CD4-positive, CD25-positive, alpha-beta regulatory T cell (primary cell): Measurements from ENCODE around the gene ENTHD1. TPM values are rescaled to one million over a fixed set of nuclear protein-coding genes. Genes with fewer than 3 reads are reported as not detected.
"Not testable (repeated sequence)": the region's sequence is repeated elsewhere in the genome, so short reads cannot be mapped to it uniquely, and the experiment has no call there.

Source experiments
- ATAC-seq, 2 donors: fragments of 150-1000 bp; cut with Tn5 transposase; one replicate each; pipeline ENCODE4 v1.10.0; 2021; ENCODE audit warnings: low read depth in 2 of 2, moderate number of reproducible peaks in 2 of 2, moderate library complexity in 1 of 2
- DNase-seq, 3 donors: peaks; one replicate each; pipeline versions ENCODE4 v3.0.0 to v3.0.0-alpha.2; 2012 to 2022; ENCODE audit warnings: mixed read lengths in 1 of 3
- H3K27ac ChIP-seq: one replicate; pipeline ENCODE4 v1.7.0; 2013; ENCODE audit warnings: mild to moderate bottlenecking, low read length; ENCODE audit not compliant: insufficient read depth, poor library complexity, severe bottlenecking
- H3K27me3 ChIP-seq: one replicate; pipeline ENCODE4 v1.7.0; 2013; ENCODE audit warnings: low read length; ENCODE audit not compliant: control insufficient read depth, insufficient read depth
- H3K36me3 ChIP-seq: one replicate; pipeline ENCODE4 v1.7.0; 2013; ENCODE audit warnings: mild to moderate bottlenecking, low read length, moderate library complexity; ENCODE audit not compliant: control insufficient read depth, insufficient read depth
- H3K4me1 ChIP-seq: 2 replicates; pipeline ENCODE4 v1.7.0; 2013; ENCODE audit warnings: mild to moderate bottlenecking, low read length; ENCODE audit not compliant: insufficient read depth, control insufficient read depth, poor library complexity, severe bottlenecking
- H3K4me3 ChIP-seq: one replicate; pipeline ENCODE4 v1.7.0; 2013; ENCODE audit warnings: low read depth, mild to moderate bottlenecking, low read length, moderate library complexity
- H3K9me3 ChIP-seq, 2 experiments: 1 replicate in 1 of 2; 2 replicates in 1 of 2; pipeline ENCODE4 v1.7.0; 2013; ENCODE audit warnings: low read length in 2 of 2, mild to moderate bottlenecking in 1 of 2, moderate library complexity in 1 of 2; ENCODE audit not compliant: control insufficient read depth in 2 of 2
- H3K27ac Mint-ChIP-seq, 3 donors: one replicate each; pipeline ENCODE4 v1.8.0; 2020 to 2022; ENCODE audit warnings: mild to moderate bottlenecking in 3 of 3, mixed read lengths in 3 of 3, moderate library complexity in 2 of 3
- H3K27me3 Mint-ChIP-seq: one replicate; pipeline ENCODE4 v1.8.0; 2022; ENCODE audit warnings: mild to moderate bottlenecking, mixed read lengths
- H3K36me3 Mint-ChIP-seq: one replicate; pipeline ENCODE4 v1.8.0; 2020; ENCODE audit warnings: mixed read lengths
- H3K4me1 Mint-ChIP-seq, 4 donors: one replicate each; pipeline ENCODE4 v1.8.0; 2020 to 2022; ENCODE audit warnings: mixed read lengths in 4 of 4, mild to moderate bottlenecking in 1 of 4
- H3K4me3 Mint-ChIP-seq, 4 donors: one replicate each; pipeline ENCODE4 v1.8.0; 2020 to 2022; ENCODE audit warnings: mild to moderate bottlenecking in 4 of 4, mixed read lengths in 4 of 4, moderate library complexity in 3 of 4
- H3K9me3 Mint-ChIP-seq, 7 donors: one replicate each; pipeline ENCODE4 v1.8.0; 2020 to 2022; ENCODE audit warnings: mixed read lengths in 7 of 7, mild to moderate bottlenecking in 3 of 7, moderate library complexity in 2 of 7
- polyA plus RNA-seq, 4 donors: library from polyadenylated mRNA; unstranded; fragments of 300-500 nt; fragmentation: Illumina TruSeq; gene quantifications; one replicate each; pipeline ENCODE4 v1.2.3, GENCODE V29; 2021
- total RNA-seq: library from RNA; stranded (reverse); gene quantifications from one replicate; pipeline ENCODE4 v1.2.3, GENCODE V29; 2022

ENTHD1 gene
- total and polyA plus RNA-seq, 5 donors from 2014 or later, result 0.13 to 0.32 (median 0.18) TPM; not detected in 1

GRCh38 chr22:39906207-39906606 lies 12.6 kb upstream of the ENTHD1 start:
- peak overlapping the region; percentile 91 to 97 (median 94) for H3K27ac Mint-ChIP-seq
- no peaks in the 10 kb centered on the region for H3K27me3 Mint-ChIP-seq
- Histone ChIP-seq H3K27me3 (no peaks in the 10 kb centered on the region), H3K36me3 (no peaks in the 10 kb centered on the region), H3K4me3 (peak overlapping the region; percentile 98), H3K9me3 (no peaks in the 10 kb centered on the region), H3K4me1 (peaks cover 59% of the 10 kb centered on the region), H3K27ac (peak overlapping the region; percentile 83)
- no peak for ATAC-seq
- peaks cover 33% of the 10 kb centered on the region for H3K36me3 Mint-ChIP-seq
- H3K4me1 Mint-ChIP-seq, result peaks cover 18 to 58% (median 43%) of the 10 kb centered on the region in 4 donors
- peaks cover 0 to 9% (median 0%) of the 10 kb centered on the region in 7 donors for H3K9me3 Mint-ChIP-seq
- peak overlapping the region; percentile 91 to 99 (median 96) for H3K4me3 Mint-ChIP-seq
- DNase-seq, result peak in 1 of 3 donors; percentile 26

GRCh38 chr22:39905687-39906086 lies 12.1 kb upstream of the ENTHD1 start:
- ATAC-seq (no peak), DNase-seq (peak in 1 of 3 donors; percentile 53)
- Histone ChIP-seq H3K4me3 (peak overlapping the region; percentile 98), H3K27me3 (no peaks in the 10 kb centered on the region), H3K4me1 (peaks cover 55% of the 10 kb centered on the region), H3K9me3 (no peaks in the 10 kb centered on the region), H3K27ac (peak overlapping the region; percentile 83), H3K36me3 (no peaks in the 10 kb centered on the region)
- H3K9me3 Mint-ChIP-seq, result peaks cover 0 to 9% (median 0%) of the 10 kb centered on the region in 7 donors
- H3K27me3 Mint-ChIP-seq, result no peaks in the 10 kb centered on the region
- H3K36me3 Mint-ChIP-seq, result peaks cover 33% of the 10 kb centered on the region
- peak overlapping the region; percentile 91 to 97 (median 94) for H3K27ac Mint-ChIP-seq
- peak overlapping the region; percentile 91 to 99 (median 96) for H3K4me3 Mint-ChIP-seq
- peaks cover 16 to 57% (median 41%) of the 10 kb centered on the region in 4 donors for H3K4me1 Mint-ChIP-seq

DNA sequence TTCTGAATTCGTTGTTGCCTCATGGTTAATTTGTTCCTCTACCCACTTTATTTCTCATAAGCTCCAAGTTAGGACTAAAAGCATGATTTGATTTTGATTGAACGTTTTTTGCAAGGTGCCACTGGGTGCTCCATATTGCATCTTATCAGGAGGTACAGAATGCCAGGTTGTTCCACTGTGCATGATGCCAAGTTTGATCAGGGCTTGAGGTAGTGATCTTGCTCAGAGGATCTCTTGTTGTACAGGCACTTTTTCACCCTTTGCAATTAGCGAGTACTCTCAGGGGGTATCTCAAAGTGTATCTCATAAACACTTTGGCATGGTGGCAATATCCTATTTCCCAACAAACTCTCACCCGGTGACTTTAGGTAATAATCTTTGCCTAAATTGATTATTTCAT lies 11.3 kb upstream of the ENTHD1 start:
- H3K4me3 ChIP-seq, result peak overlapping the region; percentile 98
- peak overlapping the region; percentile 83 for H3K27ac ChIP-seq
- Mint-ChIP-seq H3K4me1 (peaks cover 17 to 56% (median 42%) of the 10 kb centered on the region in 4 donors), H3K4me3 (peak overlapping the region; percentile 91 to 99 (median 96)), H3K9me3 (peaks cover 0 to 5% (median 0%) of the 10 kb centered on the region in 7 donors), H3K27ac (peak overlapping the region; percentile 91 to 97 (median 94)), H3K36me3 (peaks cover 27% of the 10 kb centered on the region), H3K27me3 (no peaks in the 10 kb centered on the region)
- peaks cover 55% of the 10 kb centered on the region for H3K4me1 ChIP-seq
- H3K9me3 ChIP-seq, result no peaks in the 10 kb centered on the region
- H3K36me3 ChIP-seq, result no peaks in the 10 kb centered on the region
- no peak for ATAC-seq
- no peaks in the 10 kb centered on the region for H3K27me3 ChIP-seq
- peak in 1 of 3 donors; percentile 41 for DNase-seq

DNA sequence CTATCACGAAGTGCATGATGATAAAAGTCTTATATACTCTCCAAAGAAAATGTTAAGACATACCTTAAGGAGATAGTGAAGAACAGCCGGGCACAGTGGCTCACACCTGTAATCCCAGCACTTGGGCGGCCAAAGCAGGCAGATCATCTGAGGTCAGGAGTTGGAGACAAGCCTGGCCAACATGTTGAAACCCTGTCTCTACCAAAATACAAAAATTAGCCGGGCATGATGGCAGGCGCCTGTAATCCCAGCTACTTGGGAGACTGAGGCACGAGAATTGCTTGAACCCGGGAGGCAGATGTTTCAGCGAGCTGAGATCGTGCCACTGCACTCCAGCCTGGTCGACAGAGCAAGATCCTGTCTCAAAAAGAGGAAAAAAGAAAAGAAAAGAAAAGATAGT lies 10.5 kb upstream of the ENTHD1 start:
- peaks cover 22% of the 10 kb centered on the region for H3K36me3 Mint-ChIP-seq
- H3K4me3 Mint-ChIP-seq, result peak overlapping the region; percentile 91 to 99 (median 96)
- H3K4me1 Mint-ChIP-seq, result peaks cover 10 to 50% (median 35%) of the 10 kb centered on the region in 4 donors
- DNase-seq, H3K27me3 Mint-ChIP-seq, H3K9me3 Mint-ChIP-seq, H3K9me3 ChIP-seq, ATAC-seq, H3K36me3 ChIP-seq, H3K27me3 ChIP-seq: not testable (repeated sequence)
- peaks cover 49% of the 10 kb centered on the region for H3K4me1 ChIP-seq
- H3K27ac Mint-ChIP-seq, result peak overlapping the region; percentile 85 to 94 (median 91)
- H3K4me3 ChIP-seq, result peak overlapping the region; percentile 98
- peak overlapping the region; percentile 79 for H3K27ac ChIP-seq

DNA sequence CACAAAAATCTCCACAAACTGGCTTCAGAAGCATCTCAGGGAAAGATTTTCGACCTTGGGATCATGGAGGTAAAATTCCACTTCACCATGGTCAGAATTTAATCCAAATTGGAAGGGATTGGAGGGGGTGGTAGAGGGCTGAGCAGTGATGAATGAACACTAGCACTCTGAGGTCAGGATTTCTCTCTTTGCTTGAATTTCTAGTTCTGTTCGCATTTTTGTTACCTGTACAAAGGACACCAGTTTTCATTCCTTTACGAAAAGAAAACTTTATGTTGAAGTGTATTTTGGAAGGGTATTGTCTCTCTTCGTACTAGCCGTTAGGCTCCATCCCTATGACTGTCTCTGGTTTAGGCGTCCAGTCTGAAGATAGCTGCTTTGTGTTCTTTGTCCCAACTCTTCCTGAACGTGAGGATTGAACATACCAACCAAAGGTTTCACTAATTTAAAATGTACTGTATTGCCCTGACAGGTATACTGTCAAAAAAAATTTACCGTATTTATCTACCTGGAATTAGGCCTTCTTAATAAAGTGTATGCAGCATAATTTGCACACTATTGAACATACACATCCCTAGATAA lies 8.1 kb upstream of the ENTHD1 start:
- H3K36me3 Mint-ChIP-seq, result peaks cover 16% of the 10 kb centered on the region
- Histone ChIP-seq H3K36me3 (no peaks in the 10 kb centered on the region), H3K27me3 (no peaks in the 10 kb centered on the region), H3K4me3 (peak overlapping the region; percentile 98), H3K27ac (peak overlapping the region; percentile 79), H3K4me1 (peaks cover 26% of the 10 kb centered on the region), H3K9me3 (no peaks in the 10 kb centered on the region)
- peak overlapping the region; percentile 94 to 99 (median 96) for H3K4me3 Mint-ChIP-seq
- H3K4me1 Mint-ChIP-seq, result peaks cover 4 to 33% (median 23%) of the 10 kb centered on the region in 4 donors
- H3K9me3 Mint-ChIP-seq, result peaks cover 0 to 2% (median 0%) of the 10 kb centered on the region in 7 donors
- peak in 1 of 3 donors; percentile 23 for DNase-seq
- ATAC-seq, result no peak
- H3K27ac Mint-ChIP-seq, result peak overlapping the region; percentile 85 to 99 (median 91)
- no peaks in the 10 kb centered on the region for H3K27me3 Mint-ChIP-seq

- Histone ChIP-seq H3K4me3 (peak within 1 kb of the TSS; percentile 98), H3K4me1 (peaks cover 17% of the 10 kb centered on the region), H3K27me3 (no peaks in the 10 kb centered on the region), H3K9me3 (no peaks in the 10 kb centered on the region), H3K36me3 (no peaks in the 10 kb centered on the region), H3K27ac (peak within 1 kb of the TSS; percentile 79)
- no peaks in the 10 kb centered on the region for H3K27me3 Mint-ChIP-seq
- peak within 1 kb of the TSS; percentile 85 to 99 (median 91) for H3K27ac Mint-ChIP-seq
- peak within 1 kb of the TSS; percentile 94 to 99 (median 96) for H3K4me3 Mint-ChIP-seq
- ATAC-seq, result peak; percentile 94 to 97
- peaks cover 8% of the 10 kb centered on the region for H3K36me3 Mint-ChIP-seq
- peaks cover 0 to 2% (median 0%) of the 10 kb centered on the region in 7 donors for H3K9me3 Mint-ChIP-seq
- peak; percentile 47 to 95 (median 83) for DNase-seq
- peaks cover 4 to 24% (median 16%) of the 10 kb centered on the region in 4 donors for H3K4me1 Mint-ChIP-seq
These were observed 7.0 kb upstream of the ENTHD1 start, which contains the start of gene GRAP2 for GRCh38 chr22:39900306-39901227. Gene GRAP2 (plus strand): TSS chr22:39901084. CDS start chr22:39947107, 46,023 bp downstream.

DNA sequence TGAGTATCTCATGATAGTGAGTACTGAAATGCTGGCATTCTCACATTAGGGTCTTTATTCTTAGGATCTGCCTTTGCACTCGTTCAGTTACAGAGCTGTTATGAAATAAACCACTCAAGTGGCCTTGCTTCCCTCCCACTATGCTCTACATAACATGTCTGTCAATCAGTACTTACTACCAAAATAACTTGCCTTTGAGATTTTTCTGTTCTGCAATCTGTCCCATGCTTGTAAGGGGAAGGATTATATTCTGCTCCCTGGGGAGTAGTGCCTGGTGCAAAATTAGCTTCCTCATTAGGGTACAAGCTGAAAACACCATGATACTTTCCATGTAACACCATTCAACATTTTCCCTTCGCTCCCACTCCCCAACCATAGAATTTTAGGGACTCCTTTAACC lies 5.4 kb upstream of the ENTHD1 start:
- Mint-ChIP-seq H3K9me3 (peaks cover 0 to 2% (median 0%) of the 10 kb centered on the region in 7 donors), H3K4me3 (no peak overlapping the region), H3K27me3 (no peaks in the 10 kb centered on the region), H3K4me1 (peaks cover 4 to 17% (median 13%) of the 10 kb centered on the region in 4 donors), H3K36me3 (peaks cover 3% of the 10 kb centered on the region), H3K27ac (peak overlapping the region in 2 of 3 donors; percentile 30 to 34)
- DNase-seq (no peak), ATAC-seq (no peak)
- Histone ChIP-seq H3K4me3 (no peak overlapping the region), H3K27me3 (no peaks in the 10 kb centered on the region), H3K9me3 (no peaks in the 10 kb centered on the region), H3K4me1 (peaks cover 14% of the 10 kb centered on the region), H3K27ac (no peak overlapping the region), H3K36me3 (no peaks in the 10 kb centered on the region)
